Activated T-cell treated with anti-CD3 and anti-CD28 coated beads for 24 hours (primary cell): ENCODE data around the gene SUGCT.
"Not testable (repeated sequence)": the region's sequence is repeated elsewhere in the genome, so short reads cannot be mapped to it uniquely, and the experiment has no call there.

ENCODE experiments used
- DNase-seq: peaks from one replicate; pipeline ENCODE4 v3.0.0-alpha.2; 2020; ENCODE audit warnings: low read depth

The SUGCT gene

GRCh38 chr7:40139891-40140290, 5.1 kb downstream of the SUGCT start:
- not testable (repeated sequence) for DNase-seq

GRCh38 chr7:40141916-40142315, 7.1 kb downstream of the SUGCT start:
- not testable (repeated sequence) for DNase-seq

GRCh38 chr7:40145596-40146130, 10.9 kb downstream of the SUGCT start:
- DNase-seq = not testable (repeated sequence)

- DNase-seq = no peak
Observed at GRCh38 chr7:40147371-40148246, 12.8 kb downstream of the SUGCT start.

GRCh38 chr7:40148247-40148580, 13.4 kb downstream of the SUGCT start:
- DNase-seq = not testable (repeated sequence)

- DNase-seq = no peak
Observed at GRCh38 chr7:40148671-40149070, 13.9 kb downstream of the SUGCT start.

GRCh38 chr7:40151504-40151903, 16.7 kb downstream of the SUGCT start:
- DNase-seq = no peak

- DNase-seq = no peak
Observed at GRCh38 chr7:40156988-40157387, 22.2 kb downstream of the SUGCT start.

GRCh38 chr7:40162516-40162915, 27.7 kb downstream of the SUGCT start:
- no peak for DNase-seq

- DNase-seq = no peak
Observed at GRCh38 chr7:40165216-40165615, 30.4 kb downstream of the SUGCT start.

GRCh38 chr7:40167291-40167690, 32.5 kb downstream of the SUGCT start:
- DNase-seq = no peak

GRCh38 chr7:40168266-40168665, 33.5 kb downstream of the SUGCT start:
- DNase-seq = not testable (repeated sequence)

- DNase-seq = not testable (repeated sequence)
Observed at GRCh38 chr7:40173121-40173520, 38.3 kb downstream of the SUGCT start.

- not testable (repeated sequence) for DNase-seq
Observed at GRCh38 chr7:40175256-40175655, 40.5 kb downstream of the SUGCT start.

GRCh38 chr7:40175725-40176510, 41.1 kb downstream of the SUGCT start:
- no peak for DNase-seq

- no peak for DNase-seq
Observed at GRCh38 chr7:40177071-40177470, 42.3 kb downstream of the SUGCT start.

GRCh38 chr7:40182452-40182851, 47.6 kb downstream of the SUGCT start:
- DNase-seq = no peak

GRCh38 chr7:40186586-40186985, 51.8 kb downstream of the SUGCT start:
- no peak for DNase-seq

GRCh38 chr7:40192036-40192435, 57.2 kb downstream of the SUGCT start:
- DNase-seq = no peak

- DNase-seq = no peak
Observed at GRCh38 chr7:40194745-40195144, 59.9 kb downstream of the SUGCT start.

GRCh38 chr7:40197527-40197926, 62.7 kb downstream of the SUGCT start:
- no peak for DNase-seq

- no peak for DNase-seq
Observed at GRCh38 chr7:40199076-40199802, 64.4 kb downstream of the SUGCT start.
